Limb (tissue), 2 donors: ENCODE data around the gene SAFB.
"Not testable (repeated sequence)": the region's sequence is repeated elsewhere in the genome, so short reads cannot be mapped to it uniquely, and the experiment has no call there.

Experiments used
- DNase-seq, 2 donors: peaks; one replicate each; pipeline ENCODE4 v3.0.0-alpha.2; 2016; ENCODE audit errors: extremely low spot score in 2 of 2

Gene SAFB

GRCh38 chr19:5697022-5697889, 74.4 kb downstream of the SAFB start:
- DNase-seq, result no peak

- DNase-seq, result no peak
Measured at GRCh38 chr19:5697890-5698634, 75.2 kb downstream of the SAFB start.

- DNase-seq, result no peak
Measured at GRCh38 chr19:5698635-5699422, 75.9 kb downstream of the SAFB start.

- no peak for DNase-seq
Measured at GRCh38 chr19:5700455-5701092, 77.7 kb downstream of the SAFB start.

GRCh38 chr19:5702053-5702410, 79.1 kb downstream of the SAFB start:
- not testable (repeated sequence) for DNase-seq

GRCh38 chr19:5703819-5704818, 81.2 kb downstream of the SAFB start:
- DNase-seq, result no peak

- DNase-seq, result no peak
Measured at GRCh38 chr19:5705552-5705951, 82.7 kb downstream of the SAFB start.

GRCh38 chr19:5706876-5707573, 84.1 kb downstream of the SAFB start:
- DNase-seq, result no peak

GRCh38 chr19:5707576-5708575, 85.0 kb downstream of the SAFB start:
- DNase-seq, result no peak

- no peak for DNase-seq
Measured at GRCh38 chr19:5711025-5711424, 88.1 kb downstream of the SAFB start.

- no peak for DNase-seq
Measured at GRCh38 chr19:5711713-5712161, 88.9 kb downstream of the SAFB start.

- DNase-seq, result no peak
Measured at GRCh38 chr19:5713228-5713627, 90.3 kb downstream of the SAFB start.

GRCh38 chr19:5714816-5715215, 91.9 kb downstream of the SAFB start:
- DNase-seq, result no peak

- DNase-seq, result no peak
Measured at GRCh38 chr19:5717215-5717935, 94.5 kb downstream of the SAFB start.
